IPS-20b (cell line): ENCODE measurements around the gene PDZRN4.
"Not testable (repeated sequence)": the region's sequence is repeated elsewhere in the genome, so short reads cannot be mapped to it uniquely, and the experiment has no call there.

Experiments used
- H3K27ac ChIP-seq: one replicate; pipeline ENCODE4 v1.5.1; 2013; ENCODE audit warnings: low read length
- H3K27me3 ChIP-seq: 2 replicates; pipeline ENCODE4 v1.6.1; 2013; ENCODE audit warnings: mild to moderate bottlenecking, low read length, inconsistent platforms; ENCODE audit not compliant: insufficient read depth
- H3K36me3 ChIP-seq: 2 replicates; pipeline ENCODE4 v1.6.1; 2013; ENCODE audit warnings: low read depth, mild to moderate bottlenecking, inconsistent platforms, low read length, moderate library complexity; ENCODE audit not compliant: insufficient read depth
- H3K4me1 ChIP-seq: 2 replicates; pipeline ENCODE4 v1.6.1; 2013; ENCODE audit warnings: mild to moderate bottlenecking, control low read depth, inconsistent platforms, low read length, moderate library complexity; ENCODE audit not compliant: insufficient read depth
- H3K4me3 ChIP-seq: 2 replicates; pipeline ENCODE4 v1.5.1; 2013; ENCODE audit warnings: mild to moderate bottlenecking, low read length, inconsistent platforms
- H3K9ac ChIP-seq: 2 replicates; pipeline ENCODE4 v1.6.1; 2013; ENCODE audit warnings: low read depth, mild to moderate bottlenecking, inconsistent platforms, low read length, moderate library complexity
- H3K9me3 ChIP-seq: 2 replicates; pipeline ENCODE4 v1.6.1; 2013; ENCODE audit warnings: mild to moderate bottlenecking, low read depth, low read length, inconsistent platforms; ENCODE audit not compliant: insufficient read depth

The PDZRN4 gene

DNA sequence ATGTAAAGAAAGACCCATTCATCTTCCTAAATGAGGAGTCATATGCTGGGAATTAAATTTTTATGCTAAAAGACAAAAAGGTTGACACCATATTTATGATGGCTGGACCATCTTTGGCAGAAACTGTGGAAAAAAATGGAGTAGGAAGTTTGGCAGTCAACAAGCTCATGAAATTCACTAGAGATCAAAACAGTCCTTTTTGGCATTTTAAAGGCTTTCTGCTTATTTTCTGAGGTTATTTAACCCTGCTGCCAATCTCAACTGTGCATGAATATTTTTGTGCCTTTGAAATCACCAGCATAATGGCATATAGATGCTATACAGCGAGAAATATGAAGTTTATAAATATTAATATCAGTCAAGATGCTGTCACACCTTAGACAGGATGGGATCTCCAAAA lies 399.5 kb downstream of the PDZRN4 start:
- Histone ChIP-seq H3K27me3 (no peaks in the 10 kb centered on the region), H3K4me3 (no peak overlapping the region), H3K27ac (no peak overlapping the region), H3K9me3 (no peaks in the 10 kb centered on the region), H3K9ac (no peak overlapping the region), H3K36me3 (no peaks in the 10 kb centered on the region), H3K4me1 (peaks cover 4% of the 10 kb centered on the region; the same call in 1 of the 2 replicates)

DNA sequence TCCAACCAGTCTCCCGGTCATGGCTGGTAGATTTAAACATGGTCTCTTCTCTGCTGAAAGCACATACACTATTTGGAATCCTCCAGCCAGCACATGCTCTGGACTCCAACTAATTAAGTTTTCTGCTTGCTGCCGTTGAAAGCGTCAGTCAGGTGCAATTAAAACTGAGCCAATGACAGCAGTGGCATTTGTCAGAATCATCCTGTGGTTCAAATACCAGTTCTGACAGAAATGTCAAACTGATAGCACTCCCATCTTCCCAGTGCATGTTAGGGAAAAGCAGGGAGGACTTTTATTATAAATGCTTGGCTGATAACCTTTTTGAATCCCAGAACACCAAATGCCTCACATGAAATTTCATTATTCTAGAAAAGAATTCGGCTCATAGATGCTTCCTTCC lies 401.8 kb downstream of the PDZRN4 start:
- H3K9me3 ChIP-seq: no peaks in the 10 kb centered on the region
- no peak overlapping the region for H3K9ac ChIP-seq
- no peak overlapping the region for H3K4me3 ChIP-seq
- peaks cover 4% of the 10 kb centered on the region; the same call in 1 of the 2 replicates for H3K4me1 ChIP-seq
- no peaks in the 10 kb centered on the region for H3K36me3 ChIP-seq
- H3K27ac ChIP-seq: no peak overlapping the region
- H3K27me3 ChIP-seq: no peaks in the 10 kb centered on the region

DNA sequence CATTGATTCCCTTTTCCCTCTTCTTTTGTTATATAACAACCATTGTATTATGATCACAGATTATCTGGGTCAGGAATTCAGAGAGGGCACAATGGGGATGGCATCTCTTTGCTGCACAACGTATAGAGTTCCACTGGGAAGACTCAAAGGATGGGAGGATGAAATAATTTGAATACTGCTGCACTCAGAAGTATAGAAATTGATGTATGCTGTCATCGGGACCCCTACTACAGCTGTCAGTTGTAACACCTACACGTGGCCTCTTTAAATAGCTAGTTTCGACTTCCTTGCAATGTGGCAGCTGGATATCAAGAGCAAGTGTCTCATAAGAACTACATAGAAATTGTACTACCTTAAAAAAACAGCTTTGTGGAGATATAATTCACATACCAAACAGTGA lies 408.1 kb downstream of the PDZRN4 start:
- Histone ChIP-seq H3K9ac (no peak overlapping the region), H3K27me3 (no peaks in the 10 kb centered on the region), H3K36me3 (no peaks in the 10 kb centered on the region), H3K27ac (no peak overlapping the region), H3K9me3 (no peaks in the 10 kb centered on the region), H3K4me3 (no peak overlapping the region), H3K4me1 (peaks cover 4% of the 10 kb centered on the region; the same call in 1 of the 2 replicates)

DNA sequence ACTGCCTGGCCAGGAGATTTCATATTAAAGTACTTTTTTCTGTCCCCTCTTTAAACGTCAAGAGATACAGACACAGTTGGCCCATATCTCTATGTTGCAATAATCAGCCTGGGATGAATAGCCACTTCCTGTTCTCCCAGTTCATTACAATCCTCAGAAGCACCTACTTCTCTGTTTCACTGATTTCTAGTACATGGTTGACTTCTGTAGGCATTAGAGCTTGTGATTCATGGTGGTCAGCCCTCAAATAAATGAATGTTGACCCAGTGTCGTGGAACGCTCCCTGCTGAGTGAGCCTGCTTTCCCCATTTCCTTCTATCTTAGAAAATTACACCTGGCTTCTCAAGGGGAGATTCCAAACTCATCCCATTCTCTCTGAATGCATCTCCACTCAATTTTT lies 416.7 kb downstream of the PDZRN4 start:
- no peak overlapping the region for H3K4me3 ChIP-seq
- H3K9me3 ChIP-seq: no peaks in the 10 kb centered on the region
- peaks cover 23% of the 10 kb centered on the region; the same call in 1 of the 2 replicates for H3K4me1 ChIP-seq
- no peaks in the 10 kb centered on the region for H3K36me3 ChIP-seq
- H3K27ac ChIP-seq: no peak overlapping the region
- no peaks in the 10 kb centered on the region for H3K27me3 ChIP-seq
- no peak overlapping the region for H3K9ac ChIP-seq

DNA sequence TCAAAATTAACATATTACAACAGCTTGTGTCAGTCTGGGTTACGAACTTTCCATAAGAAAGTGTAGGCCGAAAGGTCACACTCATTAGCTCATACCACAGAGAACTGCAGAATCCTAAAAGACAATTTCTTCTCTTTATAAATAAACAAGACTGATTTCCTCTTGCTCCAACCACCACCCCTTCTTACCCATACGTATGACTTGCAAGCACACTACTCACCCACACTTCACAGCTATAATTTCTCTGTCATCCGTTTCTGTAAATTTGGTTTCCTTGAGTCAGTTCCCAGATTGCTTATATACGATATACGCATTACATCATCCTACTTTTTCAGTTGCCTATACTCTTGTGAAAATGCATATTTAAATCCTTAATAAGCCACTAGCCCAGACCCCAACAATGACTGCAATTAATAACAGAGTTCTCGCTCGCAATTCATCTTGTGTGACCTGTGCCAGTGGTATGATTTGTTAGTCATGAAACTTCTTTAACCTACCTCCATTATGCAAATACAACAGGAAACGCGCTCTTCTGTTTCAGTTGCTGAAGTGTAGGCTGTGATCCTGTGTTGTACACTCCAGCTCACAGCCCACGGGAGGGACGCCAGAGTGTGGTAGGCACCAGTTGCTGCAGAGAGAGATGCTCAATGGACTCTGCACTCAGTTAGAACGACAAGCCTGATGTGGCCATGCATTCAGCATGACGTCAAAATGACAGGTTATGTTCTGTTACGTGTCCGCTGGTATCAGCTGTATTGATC lies 417.6 kb downstream of the PDZRN4 start:
- no peak overlapping the region for H3K27ac ChIP-seq
- no peaks in the 10 kb centered on the region for H3K9me3 ChIP-seq
- H3K9ac ChIP-seq: no peak overlapping the region
- H3K4me3 ChIP-seq: no peak overlapping the region
- H3K4me1 ChIP-seq: peaks cover 23% of the 10 kb centered on the region; the same call in 1 of the 2 replicates
- H3K36me3 ChIP-seq: no peaks in the 10 kb centered on the region
- H3K27me3 ChIP-seq: no peaks in the 10 kb centered on the region

DNA sequence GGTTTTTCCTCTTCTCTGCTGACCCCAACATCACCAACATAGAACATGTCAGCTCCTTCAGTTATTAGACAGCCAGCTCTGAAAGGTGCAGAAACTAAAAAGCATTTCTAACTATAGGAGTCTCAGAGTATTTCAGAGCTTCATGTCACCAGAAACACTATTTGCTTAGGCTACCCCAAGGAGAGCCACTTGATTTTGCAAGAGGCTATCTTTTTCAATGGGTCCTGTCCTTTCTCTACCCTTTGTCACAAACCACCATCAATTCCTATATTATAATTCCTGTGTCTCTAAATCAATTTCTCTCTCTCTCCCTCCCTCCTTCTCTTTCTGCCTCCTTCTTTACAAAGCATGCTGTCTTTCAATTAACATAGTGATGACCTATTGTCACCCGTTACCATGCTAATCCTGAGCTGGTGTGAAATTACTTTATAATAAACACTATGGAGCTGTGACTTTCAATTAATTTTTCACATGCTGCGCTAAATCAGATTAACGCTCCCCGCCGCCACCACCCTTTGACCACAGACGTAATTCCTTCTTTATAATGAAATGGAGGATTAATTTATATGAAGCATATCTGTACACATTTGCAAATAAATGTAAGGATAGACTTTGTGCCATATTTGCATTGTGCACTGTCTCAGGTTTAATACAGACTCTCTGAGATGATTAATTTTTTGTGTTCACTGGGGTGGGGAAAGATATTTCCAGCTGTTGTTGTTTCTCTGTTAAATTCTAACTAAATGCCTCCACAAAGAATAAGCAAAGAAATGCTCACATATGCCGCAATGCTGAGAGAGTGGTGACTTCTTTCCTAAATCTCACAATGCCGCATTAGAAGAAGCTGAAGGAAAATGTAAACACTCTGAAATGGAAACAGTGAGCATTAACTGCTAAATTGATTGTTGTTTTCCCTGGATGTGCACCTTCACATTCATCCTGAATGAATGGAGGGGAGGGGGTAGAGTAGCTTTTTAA lies 418.6 kb downstream of the PDZRN4 start:
- Histone ChIP-seq H3K4me3 (no peak overlapping the region), H3K27me3 (no peaks in the 10 kb centered on the region), H3K27ac (no peak overlapping the region), H3K36me3 (no peaks in the 10 kb centered on the region), H3K9ac (no peak overlapping the region), H3K4me1 (peaks cover 23% of the 10 kb centered on the region; the same call in 1 of the 2 replicates), H3K9me3 (no peaks in the 10 kb centered on the region)

DNA sequence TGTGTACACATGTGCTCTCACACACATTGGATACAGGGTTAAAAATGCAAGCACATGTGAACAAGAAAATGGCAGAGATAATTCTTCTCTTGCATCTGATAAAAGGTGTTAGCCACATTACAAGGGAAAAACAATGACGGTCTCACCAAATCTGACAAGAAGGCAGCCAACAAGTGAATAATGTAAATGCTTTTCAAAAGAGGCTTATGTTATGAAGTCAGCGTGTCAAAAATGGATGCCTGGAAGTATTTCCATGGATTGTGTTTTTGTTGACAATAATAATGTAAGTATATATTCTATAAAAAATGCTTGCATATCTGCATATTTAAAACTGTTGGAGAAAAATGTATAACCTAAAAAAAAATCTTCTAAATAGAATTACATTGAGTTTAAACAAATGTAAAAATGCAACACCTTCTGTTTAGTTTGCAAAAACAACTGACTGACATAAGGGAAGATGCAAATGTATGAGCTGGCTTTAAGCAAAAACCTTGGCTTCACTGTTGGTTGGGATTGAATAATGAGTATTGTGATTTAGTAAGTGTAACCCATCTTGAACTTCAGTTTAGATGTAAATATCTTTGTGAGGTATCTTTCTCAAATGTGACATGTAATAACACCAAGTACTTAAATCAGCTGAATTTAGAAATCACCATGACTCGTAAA lies 424.9 kb downstream of the PDZRN4 start:
- Histone ChIP-seq H3K36me3 (no peaks in the 10 kb centered on the region), H3K9me3 (no peaks in the 10 kb centered on the region), H3K9ac (no peak overlapping the region), H3K4me3 (no peak overlapping the region), H3K27me3 (peaks cover 11% of the 10 kb centered on the region; the same call in 1 of the 2 replicates), H3K4me1 (no peaks in the 10 kb centered on the region; the same call in 1 of the 2 replicates), H3K27ac (no peak overlapping the region)

DNA sequence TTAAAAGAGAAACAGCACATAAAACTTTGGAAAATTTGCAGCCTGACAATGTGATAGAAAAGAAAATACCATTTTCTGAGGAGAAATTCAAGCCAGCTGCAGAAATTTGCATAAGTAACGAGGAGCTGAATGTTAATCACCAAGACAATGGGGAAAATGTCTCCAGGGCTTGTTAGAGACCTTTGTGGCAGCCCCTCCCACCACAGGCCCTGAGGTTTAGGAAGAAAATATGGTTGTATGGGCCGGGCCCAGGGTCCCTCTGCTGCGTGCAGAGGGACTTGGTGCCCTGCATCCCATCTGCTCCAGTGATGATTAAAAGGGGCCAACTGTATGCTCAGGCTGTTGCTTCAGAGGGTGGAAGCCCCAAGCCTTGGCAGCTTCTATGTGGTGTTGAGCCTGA lies 427.1 kb downstream of the PDZRN4 start:
- not testable (repeated sequence) for H3K27ac ChIP-seq, H3K4me1 ChIP-seq, H3K9ac ChIP-seq, H3K36me3 ChIP-seq, H3K4me3 ChIP-seq, H3K9me3 ChIP-seq
- H3K27me3 ChIP-seq: peaks cover 11% of the 10 kb centered on the region; the same call in 1 of the 2 replicates

DNA sequence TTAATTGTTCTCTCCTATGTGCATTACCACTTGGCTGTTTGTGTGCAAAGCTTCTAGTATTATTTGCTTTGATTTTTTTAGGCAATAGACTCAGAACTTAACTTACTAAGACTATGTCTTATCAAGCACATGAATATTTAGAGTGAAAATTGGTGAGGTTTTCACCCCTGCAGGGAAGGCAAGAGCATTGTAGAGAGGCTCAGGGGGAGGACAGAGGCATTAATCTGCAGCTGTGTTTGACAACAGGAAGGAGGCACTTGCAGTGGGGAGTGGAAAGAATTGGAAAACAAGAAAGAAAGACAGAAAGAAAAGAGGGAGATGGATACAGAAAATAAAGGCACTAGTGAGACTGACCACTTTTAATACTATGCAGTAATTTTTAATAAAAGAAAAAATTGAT lies 431.6 kb downstream of the PDZRN4 start:
- H3K36me3 ChIP-seq: no peaks in the 10 kb centered on the region
- H3K9ac ChIP-seq: no peak overlapping the region
- H3K4me3 ChIP-seq: peak overlapping the region; percentile 18; the same call in 1 of the 2 replicates
- H3K4me1 ChIP-seq: peaks cover 16% of the 10 kb centered on the region; the same call in 1 of the 2 replicates
- H3K27me3 ChIP-seq: peaks cover 11% of the 10 kb centered on the region; the same call in 1 of the 2 replicates
- H3K9me3 ChIP-seq: no peaks in the 10 kb centered on the region
- no peak overlapping the region for H3K27ac ChIP-seq

DNA sequence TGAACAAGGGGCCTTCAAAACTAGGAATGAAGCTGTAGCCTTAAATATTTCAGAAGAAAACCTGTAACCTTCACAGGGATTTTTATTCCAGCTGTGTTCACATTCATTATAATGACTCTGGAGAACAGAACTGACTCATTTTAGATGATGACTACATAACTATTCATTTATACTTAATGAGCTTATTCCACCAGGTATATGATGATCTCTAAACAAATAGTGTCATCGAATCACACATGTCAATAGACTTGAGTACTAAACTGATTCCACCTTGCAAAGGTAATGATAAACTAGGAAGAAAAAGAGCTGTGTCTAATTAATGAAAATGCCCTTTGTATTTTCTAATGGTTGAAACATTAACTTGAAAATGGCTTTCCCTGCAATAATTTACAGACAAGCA lies 433.2 kb downstream of the PDZRN4 start:
- Histone ChIP-seq H3K9me3 (no peaks in the 10 kb centered on the region), H3K27ac (no peak overlapping the region), H3K36me3 (no peaks in the 10 kb centered on the region), H3K4me3 (no peak overlapping the region), H3K4me1 (peaks cover 23% of the 10 kb centered on the region; the same call in 1 of the 2 replicates), H3K27me3 (peaks cover 10% of the 10 kb centered on the region; the same call in 1 of the 2 replicates), H3K9ac (no peak overlapping the region)
